Peyer's patch (tissue), 4 donors: ENCODE results near the gene MCF2L. TPM values are rescaled to one million over a fixed set of nuclear protein-coding genes. Genes with fewer than 3 reads are reported as not detected.

Experiments used
- DNase-seq, 3 donors: peaks; one replicate each; pipeline ENCODE4 v3.0.0-alpha.2; 2017 to 2019
- H3K27ac ChIP-seq, 4 donors: fragments of 200-600 bp; sonication (generic); one replicate each; pipeline ENCODE4 v1.5.1; 2016 to 2019
- H3K27me3 ChIP-seq, 2 donors: fragments of 200-600 bp; sonication (generic); one replicate each; pipeline ENCODE4 v1.5.1; 2019
- H3K36me3 ChIP-seq, 3 donors: fragments of 200-600 bp; sonication (generic); one replicate each; pipeline ENCODE4 v1.5.1; 2016 to 2019
- H3K4me1 ChIP-seq, 4 donors: fragments of 200-600 bp; sonication (generic); one replicate each; pipeline ENCODE4 v1.5.1; 2016 to 2019
- H3K4me3 ChIP-seq, 4 donors: fragments of 200-600 bp; sonication (generic); 1 replicate in 3 of 4; 2 replicates in 1 of 4; pipeline ENCODE4 v1.5.1; 2016 to 2019; ENCODE audit warnings: mild to moderate bottlenecking in 1 of 4
- H3K9me3 ChIP-seq, 4 donors: fragments of 200-600 bp; sonication (generic); one replicate each; pipeline ENCODE4 v1.5.1; 2016 to 2019; ENCODE audit warnings: mild to moderate bottlenecking in 1 of 4
- CTCF ChIP-seq, 6 experiments: fragments of 450-650 bp in 4 of 6; fragments of 200-600 bp in 2 of 6; sonication (generic) in 1 of 6; IDR thresholded peaks; one replicate each; pipeline ENCODE4 v1.5.1; 2017 to 2019; ENCODE audit warnings: antibody characterized with exemption in 6 of 6, mild to moderate bottlenecking in 3 of 6, moderate library complexity in 1 of 6
- POLR2A ChIP-seq, 2 donors: fragments of 450-650 bp; IDR thresholded peaks; one replicate each; pipeline ENCODE4 v1.5.1; 2017; ENCODE audit warnings: antibody characterized with exemption in 2 of 2, mild to moderate bottlenecking in 2 of 2, moderate library complexity in 2 of 2
- total RNA-seq, 4 donors: library from RNA; depleted of rRNA; stranded (reverse); fragments of >200 nt; gene quantifications; one replicate each; pipeline ENCODE4 v1.1.0, GENCODE V29; 2016

The MCF2L gene
- total RNA-seq, 4 donors from 2014 or later = 81.4 to 165 (median 149) TPM

- TF ChIP-seq CTCF (IDR thresholded peaks at IDR 0.05) = no peak
- TF ChIP-seq POLR2A (IDR thresholded peaks at IDR 0.05) = no peak
- Histone ChIP-seq H3K4me1 (no peaks in the 10 kb centered on the region), H3K9me3 (no peaks in the 10 kb centered on the region), H3K4me3 (no peak overlapping the region), H3K27ac (no peak overlapping the region), H3K36me3 (peaks cover 0 to 2% (median 0%) of the 10 kb centered on the region in 3 donors), H3K27me3 (no peaks in the 10 kb centered on the region)
- no peak for DNase-seq
Measured at GRCh38 chr13:113082198-113083021, 113.4 kb downstream of the MCF2L start.

GRCh38 chr13:113083022-113083373 lies 114.0 kb downstream of the MCF2L start:
- H3K4me1 ChIP-seq = no peaks in the 10 kb centered on the region
- no peaks in the 10 kb centered on the region for H3K27me3 ChIP-seq
- H3K36me3 ChIP-seq = peaks cover 0 to 2% (median 0%) of the 10 kb centered on the region in 3 donors
- no peak overlapping the region for H3K4me3 ChIP-seq
- H3K9me3 ChIP-seq = no peaks in the 10 kb centered on the region
- TF ChIP-seq POLR2A (IDR thresholded peaks at IDR 0.05) (no peak), CTCF (IDR thresholded peaks at IDR 0.05) (no peak)
- H3K27ac ChIP-seq = no peak overlapping the region
- DNase-seq = no peak

GRCh38 chr13:113083402-113084061 lies 114.5 kb downstream of the MCF2L start:
- TF ChIP-seq CTCF (IDR thresholded peaks at IDR 0.05) (no peak), POLR2A (IDR thresholded peaks at IDR 0.05) (no peak)
- Histone ChIP-seq H3K9me3 (no peaks in the 10 kb centered on the region), H3K36me3 (peaks cover 0 to 2% (median 0%) of the 10 kb centered on the region in 3 donors), H3K27ac (no peak overlapping the region), H3K27me3 (no peaks in the 10 kb centered on the region), H3K4me3 (no peak overlapping the region), H3K4me1 (no peaks in the 10 kb centered on the region)
- no peak for DNase-seq

- no peak for TF ChIP-seq POLR2A (IDR thresholded peaks at IDR 0.05)
- no peak for TF ChIP-seq CTCF (IDR thresholded peaks at IDR 0.05)
- no peaks in the 10 kb centered on the region for H3K9me3 ChIP-seq
- H3K27me3 ChIP-seq = no peaks in the 10 kb centered on the region
- H3K36me3 ChIP-seq = peaks cover 0 to 2% (median 0%) of the 10 kb centered on the region in 3 donors
- no peaks in the 10 kb centered on the region for H3K4me1 ChIP-seq
- no peak overlapping the region for H3K4me3 ChIP-seq
- DNase-seq = no peak
- no peak overlapping the region for H3K27ac ChIP-seq
Measured at GRCh38 chr13:113084094-113084942, 115.3 kb downstream of the MCF2L start.

- Histone ChIP-seq H3K27ac (no peak overlapping the region), H3K27me3 (no peaks in the 10 kb centered on the region), H3K4me1 (no peaks in the 10 kb centered on the region), H3K36me3 (peaks cover 0 to 2% (median 0%) of the 10 kb centered on the region in 3 donors), H3K9me3 (no peaks in the 10 kb centered on the region), H3K4me3 (no peak overlapping the region)
- TF ChIP-seq POLR2A (IDR thresholded peaks at IDR 0.05) = no peak
- DNase-seq = no peak
Measured at GRCh38 chr13:113084943-113085540, 116.0 kb downstream of the MCF2L start.
